ENCODE measurements around the gene SCAMP4.

- TF ChIP-seq CTCF (IDR thresholded peaks at IDR 0.05; ENCODE audit: poor library complexity) (no peak), EZH2phosphoT487 (IDR thresholded peaks at IDR 0.05; ENCODE audit: low read depth, severe bottlenecking, unreplicated experiment) (no peak), EZH2 (IDR thresholded peaks at IDR 0.05; ENCODE audit: borderline replicate concordance) (no peak)
These were observed 24.4 kb upstream of the SCAMP4 start for GRCh38 chr19:1880611-1881392.

Data from hepatocyte (in vitro differentiated cells).